Inferior parietal cortex (tissue), 1 donor: ENCODE results near the gene NCOA5.

Source experiments
- DNase-seq: peaks from one replicate; pipeline ENCODE4 v3.0.0-alpha.2; 2016; ENCODE audit errors: extremely low spot score

NCOA5 gene

DNA sequence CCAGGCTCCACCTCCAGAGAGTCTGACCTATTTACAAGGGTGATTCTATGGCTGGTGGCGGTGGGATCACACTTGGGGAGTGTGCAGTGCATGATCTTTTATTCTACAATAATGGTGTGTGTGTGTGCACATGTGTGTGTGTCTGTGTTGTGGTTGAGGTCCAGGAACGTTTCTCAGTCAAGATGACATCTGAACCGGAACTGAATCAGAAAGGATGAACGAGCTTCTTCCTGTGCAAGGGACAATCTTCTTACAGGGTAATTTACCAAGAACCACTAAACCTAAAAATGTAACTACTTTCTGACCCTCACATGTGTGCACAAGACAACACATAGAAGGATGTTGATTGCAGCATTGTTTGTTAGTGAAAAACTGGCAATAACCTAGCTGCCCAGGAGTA lies 72.5 kb downstream of the NCOA5 start:
- DNase-seq, result no peak

DNA sequence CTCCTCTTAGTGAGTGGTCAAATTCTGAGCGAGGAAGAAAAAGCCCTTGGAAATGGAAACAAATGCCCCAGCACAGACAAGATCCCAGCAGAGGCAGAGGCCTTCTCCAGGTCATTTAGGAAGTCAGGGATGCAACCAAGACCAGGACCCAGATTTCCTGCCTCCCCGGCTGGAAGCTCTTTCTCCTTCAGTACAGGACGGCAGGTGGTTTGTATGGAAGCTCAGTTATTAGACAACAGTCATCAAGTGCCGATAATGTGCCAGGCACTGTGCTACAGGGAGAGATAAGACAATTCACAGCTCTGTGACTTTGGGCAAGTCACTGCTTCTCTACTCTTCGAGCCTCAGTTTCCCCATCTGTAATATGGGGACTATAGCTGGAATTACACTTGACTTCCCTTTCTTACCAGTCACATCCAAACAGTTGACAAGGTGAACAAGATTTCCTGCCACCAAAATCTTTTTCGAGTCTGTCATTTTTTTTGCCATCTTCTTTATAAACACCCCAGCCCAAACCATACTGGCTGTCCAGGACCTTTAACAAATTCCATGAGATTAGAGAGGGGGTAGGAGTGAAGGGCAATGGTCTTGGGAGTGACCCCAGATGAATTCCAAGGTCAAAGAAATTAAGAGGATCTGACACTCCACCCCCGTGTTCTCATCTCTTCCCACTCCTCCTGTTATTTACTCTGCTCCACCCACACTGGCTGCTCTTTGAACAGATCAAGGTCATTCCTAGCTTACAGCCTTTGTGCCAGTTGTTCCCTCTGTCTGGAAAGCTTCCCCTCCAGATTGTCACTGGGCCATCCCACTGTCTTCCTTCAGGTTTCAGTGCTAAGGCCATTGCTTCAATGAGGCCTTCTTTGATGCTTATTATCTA lies 75.0 kb downstream of the NCOA5 start:
- DNase-seq, result no peak

DNA sequence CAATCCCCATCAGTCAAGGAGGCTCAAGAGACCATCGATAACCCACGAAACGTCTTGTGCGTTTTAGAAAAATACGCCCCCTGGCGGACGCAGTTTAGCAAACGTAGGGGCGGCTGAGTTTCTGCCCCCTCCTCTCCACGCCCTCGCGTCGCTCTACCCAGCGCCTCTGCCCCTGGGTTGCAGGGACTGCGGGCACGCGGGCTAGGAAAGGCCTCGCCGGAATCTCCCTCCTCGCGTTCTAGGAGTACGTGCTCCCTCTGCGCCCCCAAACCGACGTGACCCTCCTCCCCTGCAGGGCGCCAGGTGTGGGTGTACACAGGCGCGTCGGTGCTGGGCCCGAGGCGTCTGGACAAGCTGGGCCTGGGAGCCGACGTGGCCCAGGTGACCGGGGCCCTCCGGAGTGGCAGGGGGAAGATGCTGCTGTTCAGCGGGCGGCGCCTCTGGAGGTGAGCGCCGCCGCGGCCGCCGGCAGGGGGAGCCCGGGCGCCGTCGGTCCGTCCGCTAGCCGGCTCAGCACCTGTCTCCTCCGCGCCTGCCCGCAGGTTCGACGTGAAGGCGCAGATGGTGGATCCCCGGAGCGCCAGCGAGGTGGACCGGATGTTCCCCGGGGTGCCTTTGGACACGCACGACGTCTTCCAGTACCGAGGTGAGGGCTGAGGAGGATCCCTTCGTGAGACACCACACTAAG lies 75.8 kb downstream of the NCOA5 start:
- DNase-seq, result no peak

DNA sequence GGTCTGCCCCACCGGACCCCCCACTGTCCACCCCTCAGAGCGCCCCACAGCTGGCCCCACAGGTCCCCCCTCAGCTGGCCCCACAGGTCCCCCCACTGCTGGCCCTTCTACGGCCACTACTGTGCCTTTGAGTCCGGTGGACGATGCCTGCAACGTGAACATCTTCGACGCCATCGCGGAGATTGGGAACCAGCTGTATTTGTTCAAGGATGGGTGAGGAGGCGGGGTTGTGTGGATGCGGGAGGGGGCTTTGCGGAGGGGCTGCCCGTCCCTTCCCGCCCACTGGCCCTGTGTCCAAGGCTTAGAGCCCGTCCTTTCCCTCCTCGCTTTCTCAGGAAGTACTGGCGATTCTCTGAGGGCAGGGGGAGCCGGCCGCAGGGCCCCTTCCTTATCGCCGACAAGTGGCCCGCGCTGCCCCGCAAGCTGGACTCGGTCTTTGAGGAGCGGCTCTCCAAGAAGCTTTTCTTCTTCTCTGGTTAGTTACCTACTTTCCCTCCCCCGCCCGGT lies 76.4 kb downstream of the NCOA5 start:
- DNase-seq, result no peak

DNA sequence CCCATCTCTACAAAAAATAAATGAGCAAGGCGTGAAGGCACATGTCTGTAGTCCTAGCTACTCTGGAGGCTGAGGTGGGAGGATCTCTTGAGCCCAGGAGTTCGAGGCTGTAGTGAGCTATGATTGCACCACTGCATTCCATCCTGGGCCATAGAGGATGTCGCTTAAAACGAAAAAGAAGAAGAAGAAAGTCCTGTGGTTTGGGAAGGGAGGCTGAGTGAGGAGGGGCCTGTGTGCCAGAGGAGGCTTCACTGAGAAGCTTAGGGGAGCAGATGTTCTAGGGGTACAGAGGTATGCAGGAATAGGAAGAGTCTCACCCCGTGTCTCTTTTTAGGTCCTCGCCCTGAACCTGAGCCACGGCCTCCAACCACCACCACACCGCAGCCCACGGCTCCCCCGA lies 76.8 kb downstream of the NCOA5 start:
- no peak for DNase-seq

DNA sequence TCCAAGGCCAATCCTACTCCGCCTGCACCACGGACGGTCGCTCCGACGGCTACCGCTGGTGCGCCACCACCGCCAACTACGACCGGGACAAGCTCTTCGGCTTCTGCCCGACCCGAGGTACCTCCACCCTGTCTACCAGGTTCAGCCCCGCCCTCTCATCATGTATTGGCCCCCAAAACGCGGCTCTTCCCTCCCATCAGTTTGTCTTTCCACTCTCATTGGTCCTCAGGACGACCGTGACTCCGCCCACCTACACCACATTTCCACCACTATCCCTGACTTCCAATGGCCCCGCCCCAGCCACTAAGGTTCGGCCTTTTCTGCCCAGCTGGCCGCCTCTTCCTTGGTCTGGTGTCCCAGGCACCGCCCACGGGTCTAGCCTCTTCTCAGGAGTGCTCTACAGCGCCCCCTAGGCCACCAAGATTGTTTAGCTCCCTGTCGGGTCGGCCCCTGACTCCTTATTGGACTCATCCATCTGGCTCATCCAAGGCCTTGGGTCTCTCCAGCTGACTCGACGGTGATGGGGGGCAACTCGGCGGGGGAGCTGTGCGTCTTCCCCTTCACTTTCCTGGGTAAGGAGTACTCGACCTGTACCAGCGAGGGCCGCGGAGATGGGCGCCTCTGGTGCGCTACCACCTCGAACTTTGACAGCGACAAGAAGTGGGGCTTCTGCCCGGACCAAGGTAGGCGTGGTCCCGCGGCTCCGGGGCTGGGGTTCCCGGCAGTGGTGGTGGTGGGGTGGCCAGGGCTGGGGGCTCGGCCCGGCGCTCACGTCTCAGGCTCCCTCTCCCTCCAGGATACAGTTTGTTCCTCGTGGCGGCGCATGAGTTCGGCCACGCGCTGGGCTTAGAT lies 77.9 kb downstream of the NCOA5 start:
- DNase-seq, result no peak
